ENCODE data around the gene CYB5R4. TPM values are rescaled to one million over a fixed set of nuclear protein-coding genes. Genes with fewer than 3 reads are reported as not detected.

The CYB5R4 gene
- total RNA-seq: 10 to 100 TPM; 34.0 to 40.5 (median 34.5) TPM
- 49.4 TPM for total RNA-seq (2013)

GRCh38 chr6:83859410-83860358 lies at the start of gene CYB5R4:
TSS of gene CYB5R4 (plus strand) at chr6:83859689. CDS start at chr6:83859783, 94 bp downstream.
- Histone ChIP-seq H3K27me3 (ENCODE audit: control insufficient read depth, insufficient read depth, low read length) (peaks cover 11% of the 10 kb centered on the region), H3K36me3 (ENCODE audit: control insufficient read depth, insufficient read depth, low read length) (peaks cover 7% of the 10 kb centered on the region), H3K4me3 (ENCODE audit: low read length) (peak within 1 kb of the TSS; percentile 88), H3K4me1 (ENCODE audit: control insufficient read depth, insufficient read depth, low read length) (peaks cover 13% of the 10 kb centered on the region), H3K27ac (ENCODE audit: low read length) (peak within 1 kb of the TSS; percentile 84), H3K9me3 (ENCODE audit: control insufficient read depth, insufficient read depth, low read length) (no peaks in the 10 kb centered on the region)
- Mint-ChIP-seq H3K9me3 (no peaks in the 10 kb centered on the region), H3K27ac (peak within 1 kb of the TSS; percentile 90 to 93), H3K4me3 (peak within 1 kb of the TSS; percentile 98), H3K4me1 (peaks cover 32 to 46% of the 10 kb centered on the region in 2 donors), H3K36me3 (no peaks in the 10 kb centered on the region), H3K27me3 (ENCODE audit: low read depth in 2 of 2) (peaks cover 16 to 25% of the 10 kb centered on the region in 2 donors)
- peak; percentile 91 to 97 for DNase-seq
- intact Hi-C loops (cut with micrococcal nuclease): loop anchor here (5.0 kb wide), 1 partner anchor 368 kb away; the partner anchor contains the start of gene CEP162
- WGBS (ENCODE audit: insufficient coverage): under 1% methylated on average over 48 of the region's 53 CpGs
- TF ChIP-seq CTCF (IDR thresholded peaks at IDR 0.05): peak; percentile 55
- peak; percentile 94 to 98 (median 96) for ATAC-seq

GRCh38 chr6:83812595-83812994 lies 46.9 kb upstream of the CYB5R4 start:
- no peaks in the 10 kb centered on the region for H3K4me1 Mint-ChIP-seq
- ATAC-seq (no peak), DNase-seq (no peak)
- H3K4me3 Mint-ChIP-seq: no peak overlapping the region
- Histone ChIP-seq H3K27ac (ENCODE audit: low read length) (no peak overlapping the region), H3K9me3 (ENCODE audit: control insufficient read depth, insufficient read depth, low read length) (no peaks in the 10 kb centered on the region), H3K4me3 (ENCODE audit: low read length) (no peak overlapping the region), H3K36me3 (ENCODE audit: control insufficient read depth, insufficient read depth, low read length) (no peaks in the 10 kb centered on the region), H3K4me1 (ENCODE audit: control insufficient read depth, insufficient read depth, low read length) (no peaks in the 10 kb centered on the region), H3K27me3 (ENCODE audit: control insufficient read depth, insufficient read depth, low read length) (no peaks in the 10 kb centered on the region)
- H3K9me3 Mint-ChIP-seq: no peaks in the 10 kb centered on the region
- H3K27ac Mint-ChIP-seq: no peak overlapping the region
- no peaks in the 10 kb centered on the region for H3K27me3 Mint-ChIP-seq (ENCODE audit: low read depth in 2 of 2)
- intact Hi-C loops (cut with micrococcal nuclease): no loop called here
- H3K36me3 Mint-ChIP-seq: no peaks in the 10 kb centered on the region
- TF ChIP-seq CTCF (IDR thresholded peaks at IDR 0.05): no peak

- H3K27ac Mint-ChIP-seq: no peak overlapping the region
- no peaks in the 10 kb centered on the region for H3K9me3 Mint-ChIP-seq
- 0% methylated on average over 1 of the region's 2 CpGs for WGBS (ENCODE audit: insufficient coverage)
- no peaks in the 10 kb centered on the region for H3K4me1 ChIP-seq (ENCODE audit: control insufficient read depth, insufficient read depth, low read length)
- H3K4me1 Mint-ChIP-seq: no peaks in the 10 kb centered on the region
- no peaks in the 10 kb centered on the region for H3K9me3 ChIP-seq (ENCODE audit: control insufficient read depth, insufficient read depth, low read length)
- H3K36me3 ChIP-seq (ENCODE audit: control insufficient read depth, insufficient read depth, low read length): no peaks in the 10 kb centered on the region
- no peak overlapping the region for H3K4me3 ChIP-seq (ENCODE audit: low read length)
- H3K27ac ChIP-seq (ENCODE audit: low read length): no peak overlapping the region
- H3K27me3 ChIP-seq (ENCODE audit: control insufficient read depth, insufficient read depth, low read length): no peaks in the 10 kb centered on the region
- intact Hi-C loops (cut with micrococcal nuclease): no loop called here
- ATAC-seq (no peak), DNase-seq (no peak)
- TF ChIP-seq CTCF (IDR thresholded peaks at IDR 0.05): no peak
- no peaks in the 10 kb centered on the region for H3K36me3 Mint-ChIP-seq
- no peaks in the 10 kb centered on the region for H3K27me3 Mint-ChIP-seq (ENCODE audit: low read depth in 2 of 2)
- no peak overlapping the region for H3K4me3 Mint-ChIP-seq
These were observed 43.7 kb upstream of the CYB5R4 start for GRCh38 chr6:83815631-83816272.

All from natural killer cell (primary cell).